Measurements from ENCODE around the gene RETREG3. TPM values are rescaled to one million over a fixed set of nuclear protein-coding genes. Genes with fewer than 3 reads are reported as not detected.
A peak's percentile ranks its signal among the peaks of the same experiment; 100 is the strongest.

The RETREG3 gene
- total RNA-seq, 2 experiments from 2014 or later = 33.7 to 35.3 TPM

DNA sequence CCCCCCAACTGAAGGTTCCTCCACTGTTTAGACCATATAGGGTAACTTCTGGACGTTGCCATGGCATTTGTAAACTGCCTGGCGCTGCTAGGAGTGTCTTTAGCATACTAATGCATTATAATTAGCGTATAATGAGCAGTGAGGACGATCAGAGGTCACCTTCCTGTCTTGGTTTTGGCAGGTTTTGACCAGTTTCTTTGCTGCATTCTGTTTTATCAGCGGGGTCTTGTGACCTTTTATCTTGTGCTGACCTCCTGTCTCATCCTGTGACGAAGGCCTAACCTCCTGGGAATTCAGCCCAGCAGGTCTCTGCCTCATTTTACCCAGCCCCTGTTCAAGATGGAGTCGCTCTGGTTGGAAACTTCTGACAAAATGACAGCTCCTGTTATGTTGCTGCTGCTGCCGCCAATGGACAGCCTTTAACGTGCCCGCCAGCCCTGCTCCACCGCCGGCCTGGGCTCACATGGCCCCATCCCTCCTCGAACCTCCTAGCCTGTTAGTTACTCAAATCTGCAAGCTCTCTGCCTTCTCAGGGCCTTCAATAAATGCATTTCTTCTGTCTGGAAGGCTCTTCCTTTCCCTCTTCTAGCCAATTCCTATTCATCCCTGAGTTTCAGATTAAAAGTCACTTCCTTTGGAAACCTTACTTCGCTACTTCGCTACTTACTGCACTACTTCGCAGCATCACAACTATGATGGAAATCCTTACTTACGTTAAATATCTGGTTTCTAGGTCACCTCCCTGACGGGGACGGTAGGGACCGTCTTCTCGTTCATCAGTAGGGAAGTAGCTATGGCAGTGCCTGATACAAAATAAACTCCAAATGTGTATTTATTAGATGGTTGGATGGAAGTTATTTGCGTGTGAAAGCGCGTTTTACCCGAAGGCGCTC, 73.8 kb downstream of the RETREG3 start:
- DNase-seq = no peak
- peaks cover 4% of the 10 kb centered on the region for H3K36me3 Mint-ChIP-seq
- peak overlapping the region; percentile 75 for H3K4me3 Mint-ChIP-seq
- intact Hi-C loops (cut with micrococcal nuclease) = loop anchor here (5.0 to 10.0 kb wide), 2 partner anchors 142 to 351 kb away; partner anchors contain the start of genes HCRT, KCNH4 and PLEKHH3
- peak overlapping the region; percentile 67 for H3K27ac Mint-ChIP-seq
- H3K9me3 Mint-ChIP-seq = no peaks in the 10 kb centered on the region
- peaks cover 4% of the 10 kb centered on the region for H3K27me3 Mint-ChIP-seq
- CTCF ChIA-PET = interaction anchor here (0.7 to 2.1 kb wide), 14 partner anchors 8 to 518 kb away, joined by 3 to 15 read pairs (median 6); partner anchors contain the start of genes DNAJC7 and PSMC3IP
- H3K4me1 Mint-ChIP-seq (ENCODE audit: low read depth) = peaks cover 30% of the 10 kb centered on the region
- POLR2A ChIA-PET = interaction anchor here (1.0 to 1.6 kb wide), 3 partner anchors 19 to 42 kb away, joined by 3 to 6 read pairs (median 3); partner anchors contain the start of gene PSMC3IP

DNA sequence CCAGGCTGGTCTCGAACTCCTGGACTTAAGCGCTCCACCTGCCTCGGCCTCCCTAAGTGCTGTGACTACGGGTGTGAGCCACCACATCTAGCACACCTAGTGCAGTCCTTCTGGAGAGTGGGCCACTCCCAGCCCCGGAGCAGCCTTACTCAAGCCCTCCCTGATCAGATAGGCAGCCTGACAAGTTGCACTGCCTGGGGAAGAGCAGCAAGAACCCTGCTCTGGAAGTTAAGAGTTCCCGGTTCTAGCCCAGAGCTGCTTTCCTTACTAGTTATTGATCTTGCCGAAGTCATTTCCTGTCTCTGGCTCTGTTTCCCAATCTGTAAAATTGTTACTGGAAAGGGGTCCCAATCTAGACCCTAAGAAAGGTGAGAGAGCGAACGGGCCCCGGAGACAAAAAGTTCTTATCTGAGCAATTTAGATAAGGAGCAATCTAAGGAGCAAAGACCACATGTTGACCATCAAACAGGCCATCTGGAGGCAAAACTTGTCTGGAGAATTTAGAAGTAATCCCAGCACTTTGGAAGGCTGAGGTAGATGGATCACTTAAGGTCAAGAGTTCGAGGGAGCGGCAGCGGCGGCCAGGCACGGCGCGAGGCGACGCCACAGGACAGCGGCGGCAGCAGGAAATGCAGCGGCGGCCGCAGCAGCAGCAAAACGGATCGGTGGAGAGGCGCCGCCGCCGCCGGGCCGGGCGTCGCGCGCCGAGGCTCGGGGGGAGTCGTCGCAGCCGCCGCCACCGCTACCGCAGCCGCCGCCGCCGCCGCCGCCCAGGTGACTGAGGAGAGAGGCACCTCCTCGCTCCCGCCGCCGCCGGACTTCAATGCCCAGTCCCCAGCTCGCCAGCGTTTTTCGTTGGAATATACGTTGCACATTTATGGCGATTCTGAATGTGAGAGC, 77.5 kb downstream of the RETREG3 start:
- Mint-ChIP-seq H3K36me3 (no peaks in the 10 kb centered on the region), H3K4me1 (ENCODE audit: low read depth) (peaks cover 32% of the 10 kb centered on the region), H3K4me3 (peak overlapping the region; percentile 70), H3K27me3 (peaks cover 4% of the 10 kb centered on the region), H3K27ac (no peak overlapping the region), H3K9me3 (no peaks in the 10 kb centered on the region)
- ChIA-PET POLR2A (interaction anchor here (0.9 kb wide), 1 partner anchor 219 kb away, joined by 3 read pairs; no protein-coding TSS in a partner anchor), CTCF (interaction anchor here (0.7 to 2.3 kb wide), 4 partner anchors 12 to 103 kb away, joined by 3 to 11 read pairs (median 6); no protein-coding TSS in a partner anchor)
- intact Hi-C loops (cut with micrococcal nuclease) = loop anchor here (10.0 kb wide), 1 partner anchor 347 kb away; the partner anchor contains the start of genes HCRT and KCNH4
- peak; percentile 68 for DNase-seq

DNA sequence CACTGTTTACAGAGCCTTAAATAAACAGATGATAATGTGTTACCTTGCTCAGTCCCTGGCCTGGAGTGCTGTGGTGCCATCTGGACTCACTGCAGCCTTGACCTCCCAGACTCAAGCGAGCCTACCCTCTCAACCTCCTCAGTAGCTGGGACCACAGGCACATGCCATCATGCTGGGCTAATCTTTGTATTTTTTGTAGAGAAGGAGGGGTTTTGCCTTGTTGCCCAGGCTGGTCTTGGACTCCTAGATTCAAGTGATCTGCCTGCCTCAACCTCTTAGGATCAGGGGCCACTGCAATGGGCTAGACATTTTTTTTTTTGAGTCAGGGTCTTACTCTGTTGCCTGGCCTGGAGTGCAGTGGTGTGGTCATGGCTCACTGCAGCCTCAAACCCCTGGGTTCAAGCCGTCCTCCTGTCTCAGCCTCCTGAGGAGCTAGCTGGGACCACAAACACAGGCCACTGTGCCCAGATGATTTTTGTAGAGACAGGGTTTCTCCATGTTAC, 78.2 kb downstream of the RETREG3 start:
- H3K4me1 Mint-ChIP-seq (ENCODE audit: low read depth) = peaks cover 30% of the 10 kb centered on the region
- no peak for DNase-seq
- H3K9me3 Mint-ChIP-seq = no peaks in the 10 kb centered on the region
- H3K27me3 Mint-ChIP-seq = peaks cover 4% of the 10 kb centered on the region
- peak overlapping the region; percentile 70 for H3K4me3 Mint-ChIP-seq
- no peaks in the 10 kb centered on the region for H3K36me3 Mint-ChIP-seq
- intact Hi-C loops (cut with micrococcal nuclease) = loop anchor here (10.0 kb wide), 1 partner anchor 346 kb away; the partner anchor contains the start of genes HCRT and KCNH4
- ChIA-PET POLR2A (interaction anchor here (0.9 kb wide), 1 partner anchor 218 kb away, joined by 3 read pairs; no protein-coding TSS in a partner anchor), CTCF (interaction anchor here (0.6 to 2.3 kb wide), 5 partner anchors 11 to 103 kb away, joined by 3 to 11 read pairs (median 7); no protein-coding TSS in a partner anchor)
- no peak overlapping the region for H3K27ac Mint-ChIP-seq

Other genes starting within 250 kb of the RETREG3 start
- 100 to 1,000 TPM; 194 to 198 TPM for gene STAT3, start 220.9 kb downstream of the RETREG3 start, total RNA-seq
- 1 to 10 TPM; 2.5 to 2.9 TPM for gene CAVIN1, start 186.1 kb downstream of the RETREG3 start, total RNA-seq
- gene ATP6V0A1, start 150.5 kb downstream of the RETREG3 start, total RNA-seq = 10 to 100 TPM; 12.0 to 13.2 TPM
- gene NAGLU, start 73.1 kb downstream of the RETREG3 start, total RNA-seq = 10 to 100 TPM; 12.2 to 13.9 TPM
- under 1 TPM; 0.44 to 0.52 TPM for gene HSD17B1, start 56.5 kb downstream of the RETREG3 start, total RNA-seq
- gene COASY, start 47.2 kb downstream of the RETREG3 start, total RNA-seq = 100 to 1,000 TPM in 1 of 2 experiments, 10 to 100 TPM in 1; 92.8 to 103 TPM
- gene MLX, start 42.3 kb downstream of the RETREG3 start, total RNA-seq = 10 to 100 TPM; 38.4 to 39.7 TPM
- gene PSMC3IP, start 31.6 kb downstream of the RETREG3 start, total RNA-seq = 10 to 100 TPM; 26.4 to 29.4 TPM
- gene TUBG1, start 309 bp upstream of the RETREG3 start, total RNA-seq = 100 to 1,000 TPM in 1 of 2 experiments, 10 to 100 TPM in 1; 92.6 to 101 TPM
- 10 to 100 TPM in 1 of 2 experiments, 1 to 10 TPM in 1; 9.3 to 10.1 TPM for gene TUBG2, start 49.9 kb upstream of the RETREG3 start, total RNA-seq
- gene PLEKHH3, start 67.6 kb upstream of the RETREG3 start, total RNA-seq = 1 to 10 TPM; 1.1 to 1.2 TPM
- under 1 TPM; 0.38 to 0.65 TPM for gene CCR10, start 72.5 kb upstream of the RETREG3 start, total RNA-seq
- gene CNTNAP1, start 73.2 kb upstream of the RETREG3 start, total RNA-seq = 1 to 10 TPM; 1.8 to 1.9 TPM
- 10 to 100 TPM; 29.7 to 33.9 TPM for gene EZH1, start 135.7 kb upstream of the RETREG3 start, total RNA-seq
- not detected for gene RAMP2, start 151.9 kb upstream of the RETREG3 start, total RNA-seq
- 10 to 100 TPM; 57.5 to 58.6 TPM for gene VPS25, start 164.1 kb upstream of the RETREG3 start, total RNA-seq
- gene WNK4, start 171.2 kb upstream of the RETREG3 start, total RNA-seq = under 1 TPM; 0.10 to 0.15 TPM
- gene COA3, start 189.3 kb upstream of the RETREG3 start, total RNA-seq = 10 to 100 TPM; 31.8 to 36.6 TPM
- not detected for gene CNTD1, start 189.5 kb upstream of the RETREG3 start, total RNA-seq
- 10 to 100 TPM; 72.7 to 77.4 TPM for gene BECN1, start 214.9 kb upstream of the RETREG3 start, total RNA-seq
- 100 to 1,000 TPM; 111 to 116 TPM for gene PSME3, start 224.0 kb upstream of the RETREG3 start, total RNA-seq
- 1 to 10 TPM; 1.7 to 2.0 TPM for gene AOC2, start 235.2 kb upstream of the RETREG3 start, total RNA-seq
- gene AOC3, start 241.8 kb upstream of the RETREG3 start, total RNA-seq = 1 to 10 TPM; 1.6 to 2.0 TPM